Heart right ventricle (tissue), 16 donors: ENCODE measurements around the gene GASK1B. TPM values are rescaled to one million over a fixed set of nuclear protein-coding genes. Genes with fewer than 3 reads are reported as not detected.

ENCODE experiments used
- ATAC-seq, 8 donors: fragments of 200-7000 bp; cut with Tn5 transposase; one replicate each; pipeline ENCODE4 v1.9.1; 2020; ENCODE audit warnings: mild to moderate bottlenecking in 8 of 8, moderate library complexity in 8 of 8, moderate number of reproducible peaks in 1 of 8
- DNase-seq, 2 donors: peaks; one replicate each; pipeline ENCODE4 v3.0.0-alpha.2; 2020
- H3K27ac ChIP-seq, 10 donors: fragments of 200-600 bp; sonication (generic) in 2 of 10; one replicate each; pipeline versions ENCODE4 v1.5.0 to v1.8.0; 2020 to 2022; ENCODE audit warnings: mild to moderate bottlenecking in 3 of 10
- H3K27me3 ChIP-seq, 7 donors: fragments of 200-600 bp; one replicate each; pipeline ENCODE4 v1.8.0; 2021 to 2022; ENCODE audit warnings: mild to moderate bottlenecking in 2 of 7
- H3K36me3 ChIP-seq, 9 donors: fragments of 200-600 bp; sonication (generic) in 1 of 9; one replicate each; pipeline versions ENCODE4 v1.5.0 to v1.8.0; 2020 to 2022; ENCODE audit warnings: mild to moderate bottlenecking in 2 of 9
- H3K4me1 ChIP-seq, 9 donors: fragments of 200-600 bp; sonication (generic) in 1 of 9; one replicate each; pipeline versions ENCODE4 v1.5.0 to v1.8.0; 2020 to 2022; ENCODE audit warnings: mild to moderate bottlenecking in 4 of 9
- H3K4me3 ChIP-seq, 10 donors: fragments of 200-600 bp; sonication (generic) in 2 of 10; one replicate each; pipeline versions ENCODE4 v1.5.0 to v1.8.0; 2020 to 2022; ENCODE audit warnings: mild to moderate bottlenecking in 7 of 10, moderate library complexity in 2 of 10
- H3K9me3 ChIP-seq, 11 donors: fragments of 200-600 bp in 10 of 11; sonication (generic) in 2 of 11; one replicate each; pipeline versions ENCODE4 v1.5.0 to v1.8.0; 2013 to 2022; ENCODE audit warnings: mild to moderate bottlenecking in 2 of 11, control low read depth in 1 of 11, moderate library complexity in 1 of 11
- CTCF ChIP-seq, 9 donors: fragments of 200-600 bp; sonication (generic) in 2 of 9; IDR thresholded peaks; one replicate each; pipeline versions ENCODE4 v1.5.0 to v1.8.0; 2021 to 2022; ENCODE audit warnings: antibody characterized with exemption in 9 of 9, mild to moderate bottlenecking in 5 of 9, moderate library complexity in 1 of 9
- WGBS, 2 donors: extraction: QIAGEN DNeasy Blood & Tissue Kit; methylation state at CpG; one replicate each; pipeline ENCODE4 v1.1.7; 2013; ENCODE audit warnings: inconsistent platforms in 1 of 2; 5-methylcytosine and 5-hydroxymethylcytosine counted together
- intact Hi-C, 10 donors: fragments of 100-400 bp; cut with DNase I; formaldehyde crosslinking; loops; one replicate each; pipeline versions ENCODE4 v1.11.1 to v1.14.2; 2022
- polyA plus RNA-seq, 2 donors: library from polyadenylated mRNA; stranded (reverse); fragments of 200-250 nt; gene quantifications; one replicate each; pipeline ENCODE4 v1.2.3, GENCODE V29; 2013
- total RNA-seq, 10 donors: library from RNA; stranded (reverse); fragmentation: NEBNext Ultra II Directional in 3 of 10; extraction: Animal tissue kit (Norgen Biotek cat#: 25700) in 3 of 10; gene quantifications; one replicate each; pipeline versions ENCODE4 v1.2.1 to v1.2.4, GENCODE V29; 2021 to 2023
- donor health status: Arrhythmogenic right ventricular cardiomyopathy.
- donor health status: ischemic (EF 13 %, LVEDD 7.1; RV severe dilation, severe dysfunction).
- donor health status: healthy with polysubstance abuse.
- donor health status: DM: no; HTN: yes; CAD: no.
- donor health status: DM: no; HTN: no; CAD: no.
- donor health status: ischemic (EF 25% LVEDD 6.9; RV normal size, moderate dysfunction).
- donor health status: ischemic (EF 25% LVEDD 5.7; RV mildly dilated, moderate dysfunction).
- donor health status: healthy.
- donor health status: DM: yes; HTN: yes; CAD: no.
- donor health status: Ischemic cardiomyopathy.
- donor health status: ischemic (EF 35%, LVEDD 5.7; RV mildly dilated, moderate dysfunction).
- donor health status: nonischemic (EF 11% LVEDD 7.7; RV severe dilation, severe dysfunction).
- donor health status: DM: yes; HTN: yes; CAD: no.
- donor health status: PGD.
- donor health status: ischemic (EF 29% LVEDD 5.4; RV normal size, mild dysfunction).
- donor health status: nonischemic (EF 23%, LVEDD 6.1; RV moderate dilation, normal function).

The GASK1B gene
- total and polyA plus RNA-seq, 12 donors = 12.4 to 109 (median 79.4) TPM

- intact Hi-C loops = no loop called here
- no peak for DNase-seq
- Histone ChIP-seq H3K9me3 (no peaks in the 10 kb centered on the region), H3K27ac (peak overlapping the region in 1 of 10 donors; percentile 33), H3K36me3 (peaks cover 0 to 38% (median 4%) of the 10 kb centered on the region in 9 donors), H3K27me3 (no peaks in the 10 kb centered on the region), H3K4me3 (peak overlapping the region in 1 of 10 donors; percentile 10), H3K4me1 (peaks cover 9 to 74% (median 48%) of the 10 kb centered on the region in 9 donors)
- no peak for TF ChIP-seq CTCF (IDR thresholded peaks at IDR 0.05)
- ATAC-seq = no peak
Measured at GRCh38 chr4:158176776-158177175, 4.0 kb upstream of the GASK1B start.

GRCh38 chr4:158176108-158176507 lies 3.3 kb upstream of the GASK1B start:
- DNase-seq (no peak), ATAC-seq (no peak)
- Histone ChIP-seq H3K36me3 (peaks cover 0 to 31% (median 4%) of the 10 kb centered on the region in 9 donors), H3K9me3 (no peaks in the 10 kb centered on the region), H3K4me3 (peak overlapping the region in 1 of 10 donors; percentile 10), H3K27ac (peak overlapping the region in 1 of 10 donors; percentile 33), H3K27me3 (peaks cover 0 to under 1% (median 0%) of the 10 kb centered on the region in 7 donors), H3K4me1 (peaks cover 9 to 76% (median 48%) of the 10 kb centered on the region in 9 donors)
- intact Hi-C loops = no loop called here
- WGBS, 2 donors = 40 to 47% methylated on average over 2 of the region's 2 CpGs
- TF ChIP-seq CTCF (IDR thresholded peaks at IDR 0.05) = no peak

- peak; percentile 73 to 86 (median 84) for TF ChIP-seq CTCF (IDR thresholded peaks at IDR 0.05)
- H3K9me3 ChIP-seq = no peaks in the 10 kb centered on the region
- DNase-seq (peak; percentile 84 to 87), ATAC-seq (peak; percentile 19 to 90 (median 80))
- peak overlapping the region; percentile 83 to 95 (median 90) for H3K27ac ChIP-seq
- 18 to 24% methylated on average over 42 of the region's 42 CpGs for WGBS, 2 donors
- peaks cover 0 to 6% (median 0%) of the 10 kb centered on the region in 7 donors for H3K27me3 ChIP-seq
- H3K36me3 ChIP-seq = no peaks in the 10 kb centered on the region
- intact Hi-C loops = loop anchor here in 7 of 10 donors (2.0 to 5.0 kb wide), 5 partner anchors 49 to 179 kb away; no protein-coding TSS in a partner anchor
- H3K4me1 ChIP-seq = peaks cover 6 to 70% (median 56%) of the 10 kb centered on the region in 9 donors
- H3K4me3 ChIP-seq = peak overlapping the region; percentile 47 to 83 (median 74)
Measured at GRCh38 chr4:158170691-158171561, 1.9 kb downstream of the GASK1B start.

- no peak for DNase-seq
- TF ChIP-seq CTCF (IDR thresholded peaks at IDR 0.05) = no peak
- WGBS, 2 donors = 10 to 11% methylated on average over 18 of the region's 18 CpGs
Measured at GRCh38 chr4:158169931-158170690, 2.7 kb downstream of the GASK1B start.

More at GRCh38 chr4:158169931-158170690, 2.7 kb downstream of the GASK1B start:
- intact Hi-C loops = loop anchor here in 8 of 10 donors (2.0 to 5.0 kb wide), 7 partner anchors 38 to 178 kb away; no protein-coding TSS in a partner anchor
- Histone ChIP-seq H3K36me3 (no peaks in the 10 kb centered on the region), H3K9me3 (no peaks in the 10 kb centered on the region), H3K27ac (peak overlapping the region; percentile 83 to 95 (median 90)), H3K4me3 (peak overlapping the region; percentile 47 to 83 (median 74)), H3K27me3 (peaks cover 0 to 6% (median 0%) of the 10 kb centered on the region in 7 donors), H3K4me1 (peaks cover 6 to 70% (median 56%) of the 10 kb centered on the region in 9 donors)
- peak; percentile 7 to 60 (median 40) for ATAC-seq
